HTR-8/SVneo (cell line): ENCODE results near the gene MAU2.

Source experiments
- DNase-seq: peaks from one replicate; pipeline ENCODE4 v3.0.0; 2011; ENCODE audit warnings: low spot score, mixed read lengths; ENCODE audit not compliant: insufficient read length
- FAIRE-seq: peaks from 2 replicates; lab custom pipeline; 2011; peaks lifted over from hg19 to GRCh38; lab: Jason Lieb, UNC

The MAU2 gene, protein sequence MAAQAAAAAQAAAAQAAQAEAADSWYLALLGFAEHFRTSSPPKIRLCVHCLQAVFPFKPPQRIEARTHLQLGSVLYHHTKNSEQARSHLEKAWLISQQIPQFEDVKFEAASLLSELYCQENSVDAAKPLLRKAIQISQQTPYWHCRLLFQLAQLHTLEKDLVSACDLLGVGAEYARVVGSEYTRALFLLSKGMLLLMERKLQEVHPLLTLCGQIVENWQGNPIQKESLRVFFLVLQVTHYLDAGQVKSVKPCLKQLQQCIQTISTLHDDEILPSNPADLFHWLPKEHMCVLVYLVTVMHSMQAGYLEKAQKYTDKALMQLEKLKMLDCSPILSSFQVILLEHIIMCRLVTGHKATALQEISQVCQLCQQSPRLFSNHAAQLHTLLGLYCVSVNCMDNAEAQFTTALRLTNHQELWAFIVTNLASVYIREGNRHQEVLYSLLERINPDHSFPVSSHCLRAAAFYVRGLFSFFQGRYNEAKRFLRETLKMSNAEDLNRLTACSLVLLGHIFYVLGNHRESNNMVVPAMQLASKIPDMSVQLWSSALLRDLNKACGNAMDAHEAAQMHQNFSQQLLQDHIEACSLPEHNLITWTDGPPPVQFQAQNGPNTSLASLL

DNA sequence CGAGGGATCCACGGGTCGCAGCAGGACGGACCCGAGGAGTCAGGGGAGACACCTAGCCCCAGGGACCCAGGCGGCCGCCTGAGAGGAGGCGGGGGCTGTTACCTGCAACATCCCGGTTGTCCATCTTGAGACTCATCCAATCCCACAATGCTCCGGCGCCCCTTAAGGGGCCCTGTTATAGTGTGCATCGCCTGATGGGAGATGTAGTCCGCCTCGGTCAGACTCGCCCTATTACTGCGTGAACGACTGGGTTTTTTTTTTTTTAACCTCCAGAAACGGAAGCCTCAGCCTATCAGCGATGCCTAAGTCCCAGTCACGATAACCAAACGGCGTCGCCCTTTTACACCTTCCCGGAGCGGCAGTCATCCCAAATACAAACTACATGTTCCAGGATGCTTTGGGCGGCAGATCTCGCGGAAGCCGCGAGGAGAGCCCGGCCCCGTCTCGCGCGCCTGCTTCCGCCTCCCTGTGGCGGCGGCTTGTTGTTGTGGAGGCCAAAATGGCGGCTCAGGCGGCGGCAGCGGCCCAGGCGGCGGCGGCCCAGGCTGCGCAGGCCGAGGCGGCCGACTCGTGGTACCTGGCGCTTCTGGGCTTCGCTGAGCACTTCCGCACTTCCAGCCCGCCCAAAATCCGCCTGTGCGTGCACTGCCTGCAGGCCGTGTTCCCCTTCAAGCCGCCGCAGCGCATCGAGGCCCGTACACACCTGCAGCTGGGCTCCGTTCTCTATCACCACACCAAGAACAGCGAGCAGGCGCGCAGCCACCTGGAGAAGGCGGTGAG is at the start of gene MAU2, which contains the start of gene SUGP1:
Gene MAU2, plus strand, starts transcription at position 469 of the 780 bp plus-strand sequence. Its CDS starts 31 bp downstream, at position 500.
Gene SUGP1, minus strand, starts transcription at position 149 of the 780 bp plus-strand sequence. Its CDS starts 13 bp downstream, at position 136.
- peak; percentile 13 for FAIRE-seq
- peak; percentile 98 for DNase-seq

- FAIRE-seq (no peak), DNase-seq (no peak)
Measured at GRCh38 chr19:19271828-19272599, 48.6 kb upstream of the MAU2 start.

DNA sequence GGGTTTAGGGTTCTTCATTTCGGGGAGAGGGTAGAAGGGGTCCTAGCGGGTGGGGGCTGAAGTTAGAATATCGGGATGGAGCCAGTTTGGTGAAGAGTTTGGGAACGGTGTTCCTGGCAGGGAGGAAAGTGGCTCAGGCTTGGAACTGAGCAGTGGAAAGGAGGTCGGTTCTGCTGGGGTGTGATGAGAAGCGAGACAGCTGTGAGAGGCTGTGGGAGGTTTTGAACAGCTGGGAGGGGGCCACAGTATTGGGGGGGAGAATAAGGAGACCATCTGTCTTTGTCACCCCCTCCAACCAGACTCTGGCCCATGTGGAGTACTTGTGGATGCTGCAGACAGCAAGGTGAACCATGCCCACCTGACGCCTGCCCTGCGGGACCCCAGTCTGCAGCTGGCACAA is 46.5 kb upstream of the MAU2 start:
- no peak for FAIRE-seq
- no peak for DNase-seq

- DNase-seq (no peak), FAIRE-seq (no peak)
Measured at GRCh38 chr19:19274716-19275565, 45.7 kb upstream of the MAU2 start.

DNA sequence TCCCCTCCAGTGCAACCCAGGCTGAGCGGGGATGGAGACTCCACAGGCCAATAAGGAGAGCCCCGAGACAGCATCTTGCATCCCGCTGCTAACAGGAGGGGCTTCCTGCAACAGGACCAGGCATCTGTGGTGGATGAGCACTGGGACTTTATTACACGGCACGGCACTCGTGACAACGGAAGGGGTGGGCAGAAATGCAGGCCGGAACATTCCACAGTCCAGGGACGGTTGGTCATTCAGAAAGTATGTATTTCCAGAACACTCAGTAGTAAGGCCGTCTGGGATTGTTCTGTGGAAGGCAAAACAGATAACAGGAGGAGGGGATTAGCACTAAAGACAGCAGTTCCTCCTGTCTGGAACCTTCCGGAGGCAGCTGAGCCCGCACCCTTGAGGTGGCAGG is 44.2 kb upstream of the MAU2 start:
- DNase-seq (no peak), FAIRE-seq (no peak)

GRCh38 chr19:19276851-19277250 is 43.8 kb upstream of the MAU2 start:
- DNase-seq (no peak), FAIRE-seq (no peak)

- FAIRE-seq (no peak), DNase-seq (no peak)
Measured at GRCh38 chr19:19278315-19278714, 42.3 kb upstream of the MAU2 start.

GRCh38 chr19:19279062-19279612 is 41.5 kb upstream of the MAU2 start:
- FAIRE-seq (peak; percentile 44), DNase-seq (no peak)

DNA sequence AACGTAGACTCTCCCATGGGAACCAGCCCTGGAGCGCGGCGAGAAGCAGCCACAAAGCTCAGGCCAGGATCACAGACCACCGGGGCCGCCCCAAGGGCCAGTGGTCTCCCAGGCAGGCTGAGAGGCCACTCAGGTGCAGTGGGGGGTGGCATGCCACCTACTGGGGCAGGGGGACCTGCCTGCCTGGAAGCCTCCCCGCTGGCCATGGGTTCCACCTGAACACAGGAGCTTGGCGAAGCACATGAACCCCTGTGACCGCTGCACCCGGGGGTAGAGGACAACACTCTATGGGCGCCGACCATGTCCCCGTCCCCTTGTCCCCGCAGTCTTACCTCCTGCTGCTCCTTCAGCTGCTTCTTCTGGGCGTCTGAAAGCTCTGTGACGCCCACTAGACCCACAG is 40.8 kb upstream of the MAU2 start:
- FAIRE-seq = no peak
- DNase-seq = no peak

DNA sequence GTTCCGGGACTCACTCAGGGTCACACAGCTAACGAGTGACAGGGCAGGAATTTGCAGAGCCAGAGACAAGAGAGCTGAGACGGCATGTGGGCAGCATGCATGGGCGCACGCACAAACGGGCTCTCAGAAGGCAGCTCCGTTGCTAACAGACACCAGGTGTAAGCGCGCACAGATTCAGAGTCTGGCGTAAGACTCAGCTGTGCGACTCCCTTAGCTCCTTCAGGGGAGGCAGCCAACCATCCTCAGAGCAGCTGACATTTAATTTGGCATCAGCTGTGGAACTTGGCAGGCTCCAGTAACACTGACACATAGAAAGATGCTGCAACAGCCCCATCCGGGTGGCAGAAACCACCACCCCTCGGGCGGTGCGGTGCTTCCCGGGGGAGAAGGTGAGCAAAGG is 40.1 kb upstream of the MAU2 start:
- FAIRE-seq (no peak), DNase-seq (no peak)

DNA sequence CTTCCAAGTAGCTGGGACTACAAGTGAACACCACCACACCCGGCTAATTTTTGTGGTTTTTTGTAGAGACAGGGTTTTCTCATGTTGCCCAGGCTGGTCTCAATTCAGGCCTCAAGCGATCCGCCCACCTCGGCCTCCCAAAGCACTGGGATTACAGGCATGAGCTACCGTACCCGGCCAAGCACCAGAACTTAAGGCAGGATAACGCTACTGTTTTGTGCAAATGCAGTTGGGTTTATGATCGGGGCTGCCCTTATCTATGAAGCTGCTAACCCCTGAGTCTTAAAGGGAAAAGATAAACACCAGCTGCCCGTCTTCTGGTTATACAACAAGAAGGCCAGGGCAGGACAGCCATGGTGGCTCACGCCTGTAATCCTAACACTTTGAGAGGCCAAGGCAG is 34.9 kb upstream of the MAU2 start:
- DNase-seq = no peak
- no peak for FAIRE-seq

DNA sequence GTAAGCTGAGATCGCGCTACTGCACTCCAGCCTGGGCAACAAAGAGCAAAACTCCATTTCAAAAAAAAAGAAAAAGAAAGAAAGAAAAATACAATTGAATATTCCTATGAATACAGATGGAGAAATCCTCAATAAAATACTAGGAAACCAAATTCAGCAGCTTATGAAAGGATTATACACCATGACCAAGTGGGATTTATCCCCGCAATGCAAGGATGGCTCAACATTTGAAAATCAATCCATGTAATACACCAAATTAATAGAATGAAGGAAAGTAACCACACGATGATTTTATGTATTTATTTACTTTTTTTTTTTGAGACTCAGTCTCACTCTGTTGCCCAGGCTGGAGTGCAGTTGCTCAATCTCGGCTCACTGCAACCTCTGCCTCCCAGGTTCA is 28.0 kb upstream of the MAU2 start:
- FAIRE-seq (no peak), DNase-seq (no peak)

DNA sequence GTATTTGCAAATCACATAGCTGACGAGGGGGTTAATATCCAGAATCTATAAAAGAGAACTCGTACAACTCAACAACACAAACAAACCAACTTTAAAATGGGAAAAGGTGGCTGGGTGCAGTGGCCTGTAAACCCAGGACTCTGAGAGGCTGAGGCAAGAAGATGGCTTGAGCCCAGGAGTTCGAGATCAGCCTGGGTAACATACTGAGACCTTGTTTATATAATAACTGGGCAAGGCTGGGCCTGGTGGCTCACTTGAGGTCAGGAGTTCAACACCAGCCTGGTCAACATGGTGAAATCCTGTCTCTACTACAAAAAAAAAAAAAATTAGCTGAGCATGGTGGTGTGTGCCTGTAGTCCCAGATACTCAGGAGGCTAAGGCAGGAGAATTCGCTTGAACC is 25.7 kb upstream of the MAU2 start:
- no peak for DNase-seq
- FAIRE-seq = no peak

DNA sequence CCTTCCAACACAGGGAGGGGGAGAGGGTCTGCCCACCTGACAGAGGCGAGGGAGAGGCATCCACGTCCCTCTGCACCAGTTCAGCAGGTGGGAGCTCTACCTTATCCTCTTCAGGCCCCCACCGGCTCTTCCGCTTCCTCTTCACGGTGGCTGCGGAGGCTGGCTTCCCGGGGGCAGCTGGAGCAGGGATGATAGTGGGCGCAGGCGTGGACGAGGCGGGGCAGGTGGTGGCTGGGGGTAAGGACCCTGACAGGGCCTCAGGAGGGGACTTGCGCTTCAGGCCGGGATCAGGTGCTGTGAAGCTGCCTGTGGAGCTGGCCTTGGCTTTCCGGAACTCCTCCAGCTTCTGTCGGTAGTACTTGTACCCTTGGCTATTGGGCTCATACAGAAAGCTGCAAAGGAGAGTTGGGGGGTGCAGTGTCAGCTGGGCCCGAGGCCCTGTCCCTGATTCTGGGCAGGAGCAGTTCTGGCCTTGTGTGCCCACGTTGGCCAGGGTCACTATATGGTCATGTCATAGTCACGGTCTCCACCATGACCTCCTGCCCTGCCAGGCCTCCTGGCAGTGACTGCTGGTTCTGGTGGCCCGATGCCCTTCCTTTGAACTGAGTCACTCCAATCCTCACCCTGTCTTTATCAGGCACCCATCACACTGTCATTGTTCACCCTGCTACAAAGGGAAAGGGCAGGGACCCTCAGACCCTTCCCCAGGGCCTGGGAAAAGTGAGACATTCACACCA is 23.5 kb upstream of the MAU2 start:
- DNase-seq (no peak), FAIRE-seq (no peak)

DNA sequence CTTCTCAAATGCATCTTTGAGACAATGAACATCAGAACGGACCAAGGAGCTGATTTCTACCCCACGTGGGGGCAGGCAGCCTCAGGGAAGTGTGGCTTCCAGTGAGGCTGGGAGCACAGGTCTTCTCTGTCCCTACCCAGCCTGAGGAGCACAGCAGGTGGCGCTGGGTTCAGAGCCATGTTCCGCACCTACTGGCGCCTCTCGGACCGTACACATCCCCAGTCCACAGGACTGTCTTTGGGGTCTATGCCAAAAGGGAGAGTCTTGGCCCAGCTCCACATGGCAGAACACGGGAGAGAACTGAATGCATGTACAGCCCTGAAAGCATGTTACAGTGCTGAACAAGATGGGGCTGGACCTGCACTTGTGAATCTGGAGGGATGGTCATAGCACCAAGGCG is 22.9 kb upstream of the MAU2 start:
- FAIRE-seq (no peak), DNase-seq (no peak)

DNA sequence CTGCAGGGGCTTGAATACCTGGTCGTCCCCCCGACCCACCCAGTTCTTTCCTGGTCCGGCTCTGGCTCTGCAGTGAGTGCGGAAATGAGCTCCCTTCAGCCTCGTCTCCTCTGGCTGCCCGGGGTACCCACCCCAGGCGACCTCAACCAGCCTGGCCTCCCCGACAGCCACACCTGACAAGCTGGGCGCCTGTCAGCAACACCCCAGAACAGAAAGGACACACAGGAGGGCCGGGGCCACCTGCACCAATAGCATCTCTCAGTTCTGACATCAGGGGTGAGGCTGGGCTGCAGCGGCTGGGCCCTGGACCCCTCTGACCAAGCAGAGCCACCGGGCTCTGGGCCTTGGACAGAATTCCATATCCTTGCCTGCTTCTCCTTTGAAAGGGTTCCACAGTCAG is 20.0 kb upstream of the MAU2 start:
- DNase-seq (no peak), FAIRE-seq (no peak)

DNA sequence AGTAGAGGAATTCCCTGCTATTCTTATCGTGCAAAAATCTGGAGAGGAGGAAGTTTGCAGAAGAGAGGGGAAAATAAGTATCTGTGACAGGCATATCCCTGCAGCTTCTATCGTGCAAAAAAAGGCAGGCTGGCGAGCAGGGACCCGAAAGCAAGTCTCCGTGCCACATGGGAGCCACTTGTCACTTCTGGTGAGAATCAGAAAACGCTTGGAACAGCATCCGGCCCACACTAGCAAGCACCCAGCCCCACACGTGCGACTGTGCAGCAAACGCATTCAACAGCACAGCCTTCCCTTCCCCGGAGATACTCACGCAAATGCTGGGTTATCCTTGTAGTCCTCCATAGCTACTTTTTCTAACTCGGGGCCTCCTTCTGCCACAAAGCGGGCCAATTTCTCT is 17.2 kb upstream of the MAU2 start:
- FAIRE-seq (no peak), DNase-seq (no peak)

DNA sequence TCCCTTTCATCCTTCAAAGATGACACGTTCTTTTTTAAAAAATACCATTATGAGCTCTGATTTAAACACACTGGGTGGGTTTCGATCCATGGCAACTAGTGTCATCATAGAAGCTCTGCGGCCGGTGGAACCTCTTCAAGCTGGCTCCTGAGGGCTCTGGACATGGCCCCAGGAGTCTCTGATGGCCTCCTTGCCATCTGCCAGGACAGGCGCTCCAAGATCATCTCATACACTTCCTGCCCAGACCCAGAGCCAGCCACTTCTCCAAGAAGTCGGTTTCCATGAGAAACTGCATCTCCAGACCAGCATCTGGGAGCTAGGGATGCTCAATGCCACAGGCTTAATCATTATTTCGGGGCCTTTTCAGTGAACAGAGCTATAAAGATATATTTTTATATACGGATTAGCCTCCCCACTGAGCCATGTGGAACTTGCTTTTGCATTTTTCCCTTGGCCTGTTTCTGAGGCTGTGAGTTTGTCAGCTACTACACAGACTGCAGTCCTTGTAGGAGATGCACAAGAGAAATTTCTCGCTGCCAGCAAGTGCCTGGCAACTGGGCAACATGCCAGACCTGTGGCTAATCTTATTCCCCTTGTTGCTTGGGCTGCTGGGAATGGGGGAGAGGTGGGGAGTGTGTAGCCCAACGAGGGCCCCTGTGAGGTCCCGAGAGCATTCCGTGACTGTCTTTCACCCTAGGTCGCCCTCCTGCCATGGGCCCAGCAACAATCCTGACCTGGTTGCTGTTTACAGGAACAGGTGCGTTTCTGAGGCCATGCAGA is 16.3 kb upstream of the MAU2 start:
- FAIRE-seq (no peak), DNase-seq (no peak)
